ENCODE results near the gene GPRC5A.

The GPRC5A gene

DNA sequence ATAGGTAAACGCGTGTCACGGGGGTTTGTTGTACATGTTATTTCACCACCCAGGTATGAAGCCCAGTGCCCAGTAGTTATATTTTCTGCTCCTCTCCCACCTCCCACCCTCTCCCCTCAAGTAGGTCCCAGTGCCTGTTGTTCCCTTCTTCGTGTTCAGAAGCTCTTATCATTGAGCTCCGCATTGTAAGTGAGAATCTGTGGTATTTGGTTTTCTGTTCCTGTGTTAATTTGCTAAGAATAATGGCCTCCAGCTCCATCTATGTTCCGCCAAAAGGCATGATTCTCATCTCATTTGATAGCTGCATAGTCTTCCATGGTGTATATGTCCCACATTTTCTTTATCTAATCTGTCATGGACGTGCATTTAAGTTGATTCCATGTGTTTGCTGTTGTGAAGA lies 67.5 kb downstream of the GPRC5A start:
- peaks cover 4% of the 10 kb centered on the region for H3K9me3 Mint-ChIP-seq
- no peaks in the 10 kb centered on the region for H3K36me3 Mint-ChIP-seq (ENCODE audit: low read depth)
- peaks cover 4% of the 10 kb centered on the region for H3K4me1 Mint-ChIP-seq (ENCODE audit: low read depth)
- no peaks in the 10 kb centered on the region for H3K27me3 Mint-ChIP-seq (ENCODE audit: low read depth)
- no peak overlapping the region for H3K4me3 Mint-ChIP-seq
- H3K27ac Mint-ChIP-seq = no peak overlapping the region

DNA sequence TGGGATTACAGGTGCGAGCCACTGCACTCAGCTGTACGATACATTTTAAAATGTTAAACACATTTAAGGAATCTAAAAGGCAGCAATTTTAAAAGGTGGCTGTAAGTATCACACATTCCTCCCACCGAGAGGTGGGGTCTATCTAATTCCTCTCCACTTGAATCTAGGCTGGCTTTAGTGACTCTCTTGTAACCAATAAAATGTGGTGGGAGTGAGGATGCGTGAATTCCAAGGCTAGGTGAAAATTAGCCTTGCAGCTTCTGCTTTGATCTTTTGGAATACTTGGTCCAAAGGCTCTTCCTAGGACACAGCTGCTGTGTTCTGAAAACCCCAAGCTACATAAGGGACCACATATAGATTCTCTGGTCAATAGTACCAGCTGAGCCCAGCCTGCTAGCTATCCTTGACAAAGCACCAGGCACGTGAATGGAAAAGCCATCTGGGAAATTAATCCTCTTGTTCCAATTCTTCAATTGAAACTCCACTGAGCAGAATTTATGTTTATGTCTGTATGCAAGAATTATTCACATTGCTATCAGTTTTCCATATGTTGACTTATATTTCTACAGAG lies 69.4 kb downstream of the GPRC5A start:
- Mint-ChIP-seq H3K27me3 (ENCODE audit: low read depth) (no peaks in the 10 kb centered on the region), H3K36me3 (ENCODE audit: low read depth) (no peaks in the 10 kb centered on the region), H3K9me3 (peaks cover 10% of the 10 kb centered on the region), H3K4me3 (no peak overlapping the region), H3K27ac (no peak overlapping the region), H3K4me1 (ENCODE audit: low read depth) (peaks cover 11% of the 10 kb centered on the region)

DNA sequence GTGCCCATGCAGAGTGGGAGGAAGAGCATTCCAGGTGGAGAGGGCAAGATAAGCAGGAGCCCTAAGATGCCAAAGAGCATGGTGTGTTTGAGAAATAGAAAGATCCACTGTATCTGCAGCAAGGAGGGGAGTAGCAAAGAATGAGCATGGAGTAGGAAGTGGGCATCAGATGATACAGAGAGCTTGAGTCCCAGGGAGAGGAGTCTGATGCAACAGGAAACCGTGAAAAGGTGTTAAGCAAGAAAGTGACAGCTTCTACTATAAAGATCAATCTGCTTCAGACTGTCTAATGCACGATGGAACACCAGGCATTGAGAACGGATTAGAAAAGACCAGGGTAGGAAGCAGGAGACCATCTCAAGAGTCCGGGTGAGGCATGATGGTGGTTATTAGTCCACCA lies 72.9 kb downstream of the GPRC5A start:
- Mint-ChIP-seq H3K9me3 (peaks cover 10% of the 10 kb centered on the region), H3K4me3 (no peak overlapping the region), H3K36me3 (ENCODE audit: low read depth) (no peaks in the 10 kb centered on the region), H3K27me3 (ENCODE audit: low read depth) (no peaks in the 10 kb centered on the region), H3K4me1 (ENCODE audit: low read depth) (peaks cover 11% of the 10 kb centered on the region), H3K27ac (peak overlapping the region; percentile 2)

DNA sequence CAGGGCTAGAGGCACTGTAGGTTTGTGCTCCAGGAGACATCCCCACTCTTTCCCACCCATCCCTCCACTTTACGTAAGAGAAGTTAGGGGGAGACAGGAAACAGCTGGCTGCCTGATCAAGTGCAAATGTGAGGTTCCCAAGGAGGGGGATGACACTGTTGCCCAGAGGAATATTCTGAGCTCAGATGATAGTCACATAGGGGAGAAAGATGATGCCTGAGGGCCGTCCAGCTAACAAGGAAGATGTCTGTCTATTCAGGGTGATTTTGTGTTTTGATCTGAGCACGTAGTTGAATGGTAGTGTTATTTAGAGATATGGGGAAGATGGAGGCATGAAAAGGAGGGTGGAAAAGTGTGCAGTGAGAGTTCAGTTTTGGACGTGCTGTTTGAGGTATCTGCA lies 74.5 kb downstream of the GPRC5A start:
- H3K9me3 Mint-ChIP-seq = peaks cover 10% of the 10 kb centered on the region
- peaks cover 11% of the 10 kb centered on the region for H3K4me1 Mint-ChIP-seq (ENCODE audit: low read depth)
- H3K4me3 Mint-ChIP-seq = no peak overlapping the region
- H3K36me3 Mint-ChIP-seq (ENCODE audit: low read depth) = no peaks in the 10 kb centered on the region
- no peaks in the 10 kb centered on the region for H3K27me3 Mint-ChIP-seq (ENCODE audit: low read depth)
- H3K27ac Mint-ChIP-seq = no peak overlapping the region
